ENCODE measurements around the gene FABP6. TPM values are rescaled to one million over a fixed set of nuclear protein-coding genes. Genes with fewer than 3 reads are reported as not detected.
A peak's percentile ranks its signal among the peaks of the same experiment; 100 is the strongest.

FABP6 gene
- total and polyA plus RNA-seq, 9 of the 15 experiments (the other 6 are each of a cell fraction or from before 2014, with no cell fraction given), result 0.11 to 0.33 (median 0.21) TPM; not detected in 4

DNA sequence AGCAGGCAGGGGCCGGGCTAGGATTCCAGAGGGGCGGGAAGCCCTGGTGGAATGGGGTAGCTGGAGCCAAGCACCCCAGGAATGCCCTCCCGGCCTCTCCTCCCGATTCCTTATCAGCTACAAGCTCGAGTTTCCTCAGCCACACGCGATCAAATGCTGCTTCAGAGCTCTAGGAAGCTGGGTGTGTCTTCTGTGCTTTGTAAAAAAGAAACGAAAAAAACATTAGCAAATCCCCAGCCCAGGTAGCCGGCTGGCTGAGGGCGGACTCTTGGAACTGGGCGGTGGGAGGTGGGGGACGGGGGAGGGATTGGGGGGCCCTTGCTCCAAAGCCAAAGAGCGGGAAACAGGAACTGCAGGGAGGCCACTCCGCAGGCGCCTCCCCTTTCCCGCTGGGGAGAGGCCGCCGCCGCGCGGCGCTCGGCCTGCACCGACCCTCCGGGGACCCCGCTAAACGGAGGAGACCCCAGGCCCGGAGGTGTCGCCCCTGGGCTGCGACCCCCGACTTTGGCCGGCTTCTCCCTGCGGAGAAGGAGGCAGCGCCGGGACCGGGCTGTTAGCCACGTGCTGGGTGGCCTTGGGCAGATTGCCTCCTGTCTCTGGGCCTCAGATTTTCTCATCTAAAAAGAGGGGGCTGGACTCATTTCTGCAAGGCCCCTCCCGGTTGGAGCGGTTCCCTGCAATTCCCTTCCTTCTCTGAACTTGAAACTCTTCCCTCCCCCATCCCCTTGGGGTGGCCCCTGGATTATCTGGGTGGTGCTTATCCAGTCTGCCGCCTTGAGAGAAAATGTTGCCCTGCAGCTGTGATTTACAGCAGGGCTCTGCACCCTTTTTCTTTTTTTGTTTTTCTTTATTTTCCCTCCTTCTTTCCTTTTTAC, 40.9 kb upstream of the FABP6 start (continued):
- TF ChIP-seq, protein P1, sequence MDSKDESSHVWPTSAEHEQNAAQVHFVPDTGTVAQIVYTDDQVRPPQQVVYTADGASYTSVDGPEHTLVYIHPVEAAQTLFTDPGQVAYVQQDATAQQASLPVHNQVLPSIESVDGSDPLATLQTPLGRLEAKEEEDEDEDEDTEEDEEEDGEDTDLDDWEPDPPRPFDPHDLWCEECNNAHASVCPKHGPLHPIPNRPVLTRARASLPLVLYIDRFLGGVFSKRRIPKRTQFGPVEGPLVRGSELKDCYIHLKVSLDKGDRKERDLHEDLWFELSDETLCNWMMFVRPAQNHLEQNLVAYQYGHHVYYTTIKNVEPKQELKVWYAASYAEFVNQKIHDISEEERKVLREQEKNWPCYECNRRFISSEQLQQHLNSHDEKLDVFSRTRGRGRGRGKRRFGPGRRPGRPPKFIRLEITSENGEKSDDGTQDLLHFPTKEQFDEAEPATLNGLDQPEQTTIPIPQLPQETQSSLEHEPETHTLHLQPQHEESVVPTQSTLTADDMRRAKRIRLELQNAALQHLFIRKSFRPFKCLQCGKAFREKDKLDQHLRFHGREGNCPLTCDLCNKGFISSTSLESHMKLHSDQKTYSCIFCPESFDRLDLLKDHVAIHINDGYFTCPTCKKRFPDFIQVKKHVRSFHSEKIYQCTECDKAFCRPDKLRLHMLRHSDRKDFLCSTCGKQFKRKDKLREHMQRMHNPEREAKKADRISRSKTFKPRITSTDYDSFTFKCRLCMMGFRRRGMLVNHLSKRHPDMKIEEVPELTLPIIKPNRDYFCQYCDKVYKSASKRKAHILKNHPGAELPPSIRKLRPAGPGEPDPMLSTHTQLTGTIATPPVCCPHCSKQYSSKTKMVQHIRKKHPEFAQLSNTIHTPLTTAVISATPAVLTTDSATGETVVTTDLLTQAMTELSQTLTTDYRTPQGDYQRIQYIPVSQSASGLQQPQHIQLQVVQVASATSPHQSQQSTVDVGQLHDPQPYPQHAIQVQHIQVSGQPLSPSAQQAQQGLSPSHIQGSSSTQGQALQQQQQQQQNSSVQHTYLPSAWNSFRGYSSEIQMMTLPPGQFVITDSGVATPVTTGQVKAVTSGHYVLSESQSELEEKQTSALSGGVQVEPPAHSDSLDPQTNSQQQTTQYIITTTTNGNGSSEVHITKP (IDR thresholded peaks at IDR 0.05; ENCODE audit: partially characterized antibody), result no peak
- TF ChIP-seq, protein P2, sequence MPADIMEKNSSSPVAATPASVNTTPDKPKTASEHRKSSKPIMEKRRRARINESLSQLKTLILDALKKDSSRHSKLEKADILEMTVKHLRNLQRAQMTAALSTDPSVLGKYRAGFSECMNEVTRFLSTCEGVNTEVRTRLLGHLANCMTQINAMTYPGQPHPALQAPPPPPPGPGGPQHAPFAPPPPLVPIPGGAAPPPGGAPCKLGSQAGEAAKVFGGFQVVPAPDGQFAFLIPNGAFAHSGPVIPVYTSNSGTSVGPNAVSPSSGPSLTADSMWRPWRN (IDR thresholded peaks at IDR 0.05; ENCODE audit: low read depth), result no peak
- peak; percentile 18; the same call in 1 of the 2 replicates for TF ChIP-seq DMBX1 (CRISPR knock-in tag; IDR thresholded peaks at IDR 0.05; ENCODE audit: borderline replicate concordance)
- peak; percentile 86; the same call in 1 of the 2 replicates for TF ChIP-seq SMARCA5 (IDR thresholded peaks at IDR 0.05)
- TF ChIP-seq FOXJ2 (tag; IDR thresholded peaks at IDR 0.05), result no peak
- TF ChIP-seq RAD21 (CRISPR knock-in tag; conservative IDR thresholded peaks at IDR 0.05 in 1 of 2, IDR thresholded peaks at IDR 0.05 in 1 of 2), result peak in 1 of 2 experiments; percentile 5; a peak in 1 of 4 replicates
- TF ChIP-seq, protein P3, sequence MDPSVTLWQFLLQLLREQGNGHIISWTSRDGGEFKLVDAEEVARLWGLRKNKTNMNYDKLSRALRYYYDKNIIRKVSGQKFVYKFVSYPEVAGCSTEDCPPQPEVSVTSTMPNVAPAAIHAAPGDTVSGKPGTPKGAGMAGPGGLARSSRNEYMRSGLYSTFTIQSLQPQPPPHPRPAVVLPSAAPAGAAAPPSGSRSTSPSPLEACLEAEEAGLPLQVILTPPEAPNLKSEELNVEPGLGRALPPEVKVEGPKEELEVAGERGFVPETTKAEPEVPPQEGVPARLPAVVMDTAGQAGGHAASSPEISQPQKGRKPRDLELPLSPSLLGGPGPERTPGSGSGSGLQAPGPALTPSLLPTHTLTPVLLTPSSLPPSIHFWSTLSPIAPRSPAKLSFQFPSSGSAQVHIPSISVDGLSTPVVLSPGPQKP (CRISPR knock-in tag; IDR thresholded peaks at IDR 0.05), result no peak
- no peak for TF ChIP-seq TAF15 (IDR thresholded peaks at IDR 0.05; ENCODE audit: low read depth, low read length)
- no peak for TF ChIP-seq ZNF507 (tag; conservative IDR thresholded peaks at IDR 0.05)
- peak in 1 of 2 experiments; percentile 80; a peak in 1 of 4 replicates for TF ChIP-seq RCOR1 (IDR thresholded peaks at IDR 0.05; ENCODE audit: borderline replicate concordance in 1 of 2, low read depth in 2 of 2, low read length in 2 of 2)
- TF ChIP-seq ZEB2 (IDR thresholded peaks at IDR 0.05), result no peak
- TF ChIP-seq SPI1 (IDR thresholded peaks at IDR 0.05; ENCODE audit: borderline replicate concordance, low read depth, low read length), result peak; percentile 74; the same call in 1 of the 2 replicates
- no peak for TF ChIP-seq U2AF1 (optimal IDR thresholded peaks at IDR 0.05; ENCODE audit: low read depth, low read length)
- no peak for TF ChIP-seq SRSF9 (IDR thresholded peaks at IDR 0.05; ENCODE audit: borderline replicate concordance, low read depth, low read length)
- TF ChIP-seq HDAC1 (IDR thresholded peaks at IDR 0.05), result peak in 1 of 2 experiments; percentile 26; a peak in 1 of 4 replicates

Data from K562 (cell line).